NCI-H510A treated with DMSO at 0.1 percent for 48 hours (cell line): ENCODE data around the gene CCHCR1.
"Not testable (repeated sequence)": the region's sequence is repeated elsewhere in the genome, so short reads cannot be mapped to it uniquely, and the experiment has no call there.

ENCODE experiments used
- DNase-seq: peaks from one replicate; lab custom pipeline; 2025; lab: John Stamatoyannopoulos, UW

Gene CCHCR1

GRCh38 chr6:31183859-31184258, 26.3 kb upstream of the CCHCR1 start:
- DNase-seq, result not testable (repeated sequence)

GRCh38 chr6:31183287-31183686, 25.7 kb upstream of the CCHCR1 start:
- DNase-seq, result not testable (repeated sequence)

- DNase-seq, result no peak
Observed at GRCh38 chr6:31180500-31180899, 22.9 kb upstream of the CCHCR1 start.

GRCh38 chr6:31179896-31180295, 22.3 kb upstream of the CCHCR1 start:
- no peak for DNase-seq

- no peak for DNase-seq
Observed at GRCh38 chr6:31179042-31179386, 21.4 kb upstream of the CCHCR1 start.

- no peak for DNase-seq
Observed at GRCh38 chr6:31178143-31179041, 20.8 kb upstream of the CCHCR1 start.

GRCh38 chr6:31175971-31176370, 18.4 kb upstream of the CCHCR1 start:
- no peak for DNase-seq

GRCh38 chr6:31174378-31174777, 16.8 kb upstream of the CCHCR1 start:
- no peak for DNase-seq

- no peak for DNase-seq
Observed at GRCh38 chr6:31173406-31173805, 15.8 kb upstream of the CCHCR1 start.

- no peak for DNase-seq
Observed at GRCh38 chr6:31172973-31173384, 15.4 kb upstream of the CCHCR1 start.

- DNase-seq, result no peak
Observed at GRCh38 chr6:31171931-31172905, 14.6 kb upstream of the CCHCR1 start.

GRCh38 chr6:31170987-31171671, 13.5 kb upstream of the CCHCR1 start:
- DNase-seq, result no peak

GRCh38 chr6:31170600-31170881, 12.9 kb upstream of the CCHCR1 start, which contains the start of gene POU5F1:
Gene POU5F1, minus strand, starts transcription at chr6:31170682. Its CDS starts 62 bp downstream, at chr6:31170620.
- no peak for DNase-seq

- DNase-seq, result not testable (repeated sequence)
Observed at GRCh38 chr6:31169858-31170599, 12.4 kb upstream of the CCHCR1 start.

- DNase-seq, result no peak
Observed at GRCh38 chr6:31169123-31169857, 11.7 kb upstream of the CCHCR1 start.

- no peak for DNase-seq
Observed at GRCh38 chr6:31168606-31169005, 11.0 kb upstream of the CCHCR1 start.

- DNase-seq, result no peak
Observed at GRCh38 chr6:31165986-31166385, 8.4 kb upstream of the CCHCR1 start.

GRCh38 chr6:31165064-31165832, 7.6 kb upstream of the CCHCR1 start:
- DNase-seq, result not testable (repeated sequence)

GRCh38 chr6:31164475-31165063, 7.0 kb upstream of the CCHCR1 start:
- DNase-seq, result not testable (repeated sequence)

GRCh38 chr6:31163922-31164321, 6.3 kb upstream of the CCHCR1 start:
- no peak for DNase-seq
